SKM-1 (cell line): ENCODE results near the gene PAPSS1.

Experiments
- DNase-seq: peaks from one replicate; lab custom pipeline; 2025; ENCODE audit not compliant: unreplicated experiment; lab: John Stamatoyannopoulos, UW

Gene PAPSS1

GRCh38 chr4:107570952-107571351 lies 149.1 kb downstream of the PAPSS1 start:
- DNase-seq: no peak

DNA sequence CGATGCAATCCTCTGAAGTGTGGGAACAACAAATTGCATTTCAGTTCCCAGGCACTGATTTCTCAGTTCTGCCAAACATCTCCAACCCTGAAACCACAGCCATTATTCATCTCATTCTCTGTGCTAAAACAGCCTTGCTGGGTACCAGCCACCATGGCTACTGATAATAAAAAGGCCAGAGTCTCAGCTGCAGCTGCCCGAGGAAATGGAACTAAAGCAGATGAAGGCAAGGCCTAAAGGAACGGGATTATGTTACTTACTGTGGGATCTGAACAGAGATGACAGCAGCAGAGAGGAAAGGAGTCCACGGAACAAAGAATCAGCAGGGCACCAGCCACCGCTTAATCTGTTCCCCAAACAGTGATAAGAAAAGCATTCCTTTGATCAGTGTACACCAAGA lies 155.7 kb downstream of the PAPSS1 start:
- DNase-seq: no peak
